SHP77 (cell line): ENCODE data around the gene GPN2.

ENCODE experiments used
- DNase-seq, 2 experiments: peaks; one replicate each; lab custom pipeline; 2025; lab: John Stamatoyannopoulos, UW

Gene GPN2

GRCh38 chr1:26889551-26890466, at the start of gene GPN2:
GPN2 (minus strand) TSS chr1:26890283; CDS start chr1:26890096, 187 bp downstream.
- DNase-seq = peak; percentile 62 to 82

- DNase-seq = no peak
These were observed 48.6 kb upstream of the GPN2 start for GRCh38 chr1:26938659-26939025.

- DNase-seq = no peak
These were observed 48.0 kb upstream of the GPN2 start for GRCh38 chr1:26938004-26938658.

GRCh38 chr1:26936823-26937222, 46.7 kb upstream of the GPN2 start:
- DNase-seq = no peak

DNA sequence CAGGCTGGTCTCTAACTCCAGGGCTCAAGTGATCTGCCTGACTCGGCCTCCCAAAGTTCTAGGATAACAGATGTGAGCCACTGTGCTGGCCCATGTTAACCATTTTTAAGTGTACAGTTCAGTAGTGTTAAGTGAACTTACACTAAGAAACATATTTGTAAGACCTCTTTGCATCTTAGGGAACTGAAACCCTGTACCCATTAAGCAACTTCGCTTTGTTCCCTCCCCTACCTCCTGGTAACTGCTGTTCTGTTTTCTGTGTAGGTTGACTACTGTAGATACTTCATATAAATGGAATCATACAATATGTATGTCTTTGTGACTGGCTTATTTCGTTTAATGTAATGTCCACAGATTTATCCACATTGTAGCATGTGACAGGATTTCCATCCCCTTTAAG, 42.4 kb upstream of the GPN2 start:
- DNase-seq = no peak

- DNase-seq = no peak
These were observed 33.6 kb upstream of the GPN2 start for GRCh38 chr1:26923711-26924110.

DNA sequence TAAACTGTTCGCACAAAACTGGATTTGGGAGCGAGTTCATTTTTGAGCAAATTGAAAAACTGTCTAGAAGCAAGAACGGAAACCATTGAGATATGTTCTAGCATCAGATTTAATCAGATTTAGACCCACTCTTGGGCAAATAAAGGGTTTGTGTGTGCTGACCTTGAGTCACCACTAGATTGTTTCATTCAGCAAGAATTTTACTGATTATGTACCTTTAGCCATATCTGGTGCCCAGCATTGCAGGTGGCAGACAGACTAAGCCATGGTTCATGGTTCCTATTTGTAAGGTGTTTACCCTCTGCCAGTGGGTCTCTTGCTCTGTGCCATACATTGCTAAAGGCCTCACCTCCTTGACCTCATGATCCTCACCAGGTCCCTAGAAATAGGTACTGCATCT, 32.8 kb upstream of the GPN2 start:
- DNase-seq = no peak

GRCh38 chr1:26922431-26922729, 32.3 kb upstream of the GPN2 start:
- no peak for DNase-seq

DNA sequence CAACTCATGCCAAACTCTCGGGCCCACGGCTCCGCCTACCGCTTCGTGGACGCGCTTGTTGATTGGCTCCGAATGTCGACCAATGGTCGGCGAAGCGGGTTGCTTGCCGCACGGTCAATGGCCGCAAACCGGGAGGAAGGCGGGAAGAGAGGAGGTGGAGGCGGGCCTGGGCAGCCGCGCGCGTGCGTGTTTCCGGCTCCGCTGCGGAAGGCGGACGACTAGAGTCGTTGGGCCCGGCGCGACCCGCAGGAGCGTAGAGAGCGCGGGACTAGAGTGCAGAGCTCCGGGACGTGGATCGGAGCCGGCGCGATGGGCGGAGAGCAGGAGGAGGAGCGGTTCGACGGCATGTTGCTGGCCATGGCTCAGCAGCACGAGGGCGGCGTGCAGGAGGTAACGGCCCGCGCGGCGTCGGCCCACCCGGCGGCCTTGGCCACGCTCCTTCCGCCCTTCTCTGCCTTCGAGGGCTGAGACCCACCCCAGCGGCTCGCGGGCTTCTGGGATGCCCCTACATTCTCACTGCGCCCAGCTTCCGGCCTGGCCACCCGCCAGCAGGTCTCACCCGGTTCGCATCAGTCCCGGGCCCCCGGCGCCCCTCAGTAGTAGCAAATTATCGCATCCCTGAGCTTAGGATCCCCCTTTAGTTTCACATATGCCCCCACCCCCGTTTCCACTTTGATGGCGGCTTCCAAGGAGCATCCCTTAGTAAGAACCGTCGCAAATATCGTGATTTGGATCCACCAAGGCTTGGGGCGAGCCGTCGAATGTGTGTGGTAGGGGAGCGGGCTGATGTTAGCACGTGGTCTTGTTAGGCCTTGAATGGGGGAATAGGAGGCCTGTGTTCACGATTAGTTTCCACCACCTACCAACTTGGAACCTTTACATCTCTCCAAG, 31.7 kb upstream of the GPN2 start, which contains the start of gene NUDC:
TSS of gene NUDC (plus strand) at position 204 of the 891 bp plus-strand sequence. CDS start at position 310, 106 bp downstream.
- peak; percentile 97 for DNase-seq

DNA sequence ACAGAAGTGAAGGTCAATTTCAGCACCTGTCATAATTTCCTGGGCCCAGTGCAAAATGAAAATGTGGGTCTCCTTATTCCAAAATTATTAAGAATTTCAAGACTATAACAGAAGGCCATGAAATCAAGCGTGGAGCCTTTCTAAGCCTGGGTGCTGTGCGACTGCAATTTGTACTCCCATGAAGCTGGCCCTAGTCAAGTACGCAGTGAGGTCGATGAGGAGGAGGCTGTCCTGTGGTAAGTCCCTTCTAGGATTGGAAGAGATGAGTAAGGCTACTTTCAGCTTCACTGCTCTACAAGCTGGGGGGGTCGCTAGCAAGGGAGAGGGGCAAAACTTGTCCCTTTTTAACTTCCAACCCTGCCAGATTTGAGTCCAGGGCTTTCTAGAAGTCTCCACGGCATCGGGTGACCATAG, 31.1 kb upstream of the GPN2 start:
- DNase-seq = peak in 1 of 2 experiments; percentile 70

DNA sequence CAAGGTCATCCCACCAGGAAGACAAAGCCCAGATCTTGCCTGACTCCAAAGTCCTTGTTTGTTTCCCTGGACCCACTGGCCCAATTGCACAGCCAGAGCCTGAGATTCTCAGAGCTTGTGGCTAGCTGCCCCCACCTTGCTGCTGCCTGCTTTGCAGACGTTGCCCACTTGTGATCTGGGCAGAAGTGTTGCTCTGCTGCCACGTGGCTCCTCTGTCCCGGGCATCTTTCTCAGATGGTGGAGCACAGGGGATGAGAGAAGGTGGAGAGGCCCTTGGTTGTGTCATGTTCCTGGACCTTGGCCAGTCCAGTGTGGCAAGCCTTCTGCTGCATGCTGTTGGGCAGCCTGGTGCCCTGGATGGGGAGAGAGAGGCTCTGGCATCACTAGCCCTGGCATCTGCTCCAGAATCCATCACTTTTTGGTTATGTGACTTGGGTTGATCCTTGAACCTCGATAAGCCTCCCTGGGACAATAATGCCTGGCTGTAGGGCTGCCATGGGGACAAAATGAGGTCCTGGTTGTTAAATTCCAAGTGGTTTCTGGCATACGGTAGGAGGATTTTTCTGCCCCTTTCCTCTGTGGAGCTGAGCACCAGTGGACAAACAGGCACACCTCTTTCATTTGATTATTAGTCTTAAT, 25.2 kb upstream of the GPN2 start:
- DNase-seq = peak in 1 of 2 experiments; percentile 46

- DNase-seq = peak; percentile 93 to 96
These were observed 23.9 kb upstream of the GPN2 start, which contains the start of gene NR0B2 for GRCh38 chr1:26913754-26914619. NR0B2 (minus strand) TSS chr1:26913975; CDS start chr1:26913940, 35 bp downstream.

DNA sequence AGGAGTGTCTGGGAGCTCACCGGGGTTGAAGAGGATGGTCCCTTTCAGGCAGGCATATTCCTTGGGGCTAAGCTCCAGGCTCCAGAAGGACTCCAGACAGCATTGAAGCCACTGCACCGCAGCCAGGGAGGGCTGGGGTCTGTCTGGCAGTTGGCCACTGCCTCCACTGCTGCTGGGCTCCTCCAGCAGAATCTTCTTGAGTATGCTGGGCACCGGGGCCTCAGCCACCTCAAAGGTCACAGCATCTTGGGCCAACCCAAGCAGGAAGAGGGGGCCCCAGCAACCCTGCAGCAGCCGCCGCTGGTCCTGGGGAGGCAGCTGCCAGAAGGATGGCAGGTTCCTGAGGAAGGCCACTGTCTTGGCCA, 23.3 kb upstream of the GPN2 start:
- no peak for DNase-seq

DNA sequence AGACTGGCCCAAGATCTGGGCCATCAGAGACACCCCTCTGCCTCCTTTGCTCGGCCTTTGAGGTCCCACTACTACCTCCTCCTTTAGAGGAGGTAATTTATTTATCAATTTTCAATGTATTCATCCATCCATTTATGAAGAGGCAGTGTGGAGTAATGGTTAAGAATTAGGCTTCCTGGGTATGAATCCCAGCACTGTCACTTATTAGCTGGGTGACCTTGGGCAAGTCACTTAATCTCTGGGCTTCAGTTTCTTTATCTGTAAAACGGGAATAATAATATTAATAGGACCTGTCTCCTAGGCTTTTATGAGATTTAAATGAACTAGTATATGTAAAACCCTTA, 22.0 kb upstream of the GPN2 start:
- no peak for DNase-seq

DNA sequence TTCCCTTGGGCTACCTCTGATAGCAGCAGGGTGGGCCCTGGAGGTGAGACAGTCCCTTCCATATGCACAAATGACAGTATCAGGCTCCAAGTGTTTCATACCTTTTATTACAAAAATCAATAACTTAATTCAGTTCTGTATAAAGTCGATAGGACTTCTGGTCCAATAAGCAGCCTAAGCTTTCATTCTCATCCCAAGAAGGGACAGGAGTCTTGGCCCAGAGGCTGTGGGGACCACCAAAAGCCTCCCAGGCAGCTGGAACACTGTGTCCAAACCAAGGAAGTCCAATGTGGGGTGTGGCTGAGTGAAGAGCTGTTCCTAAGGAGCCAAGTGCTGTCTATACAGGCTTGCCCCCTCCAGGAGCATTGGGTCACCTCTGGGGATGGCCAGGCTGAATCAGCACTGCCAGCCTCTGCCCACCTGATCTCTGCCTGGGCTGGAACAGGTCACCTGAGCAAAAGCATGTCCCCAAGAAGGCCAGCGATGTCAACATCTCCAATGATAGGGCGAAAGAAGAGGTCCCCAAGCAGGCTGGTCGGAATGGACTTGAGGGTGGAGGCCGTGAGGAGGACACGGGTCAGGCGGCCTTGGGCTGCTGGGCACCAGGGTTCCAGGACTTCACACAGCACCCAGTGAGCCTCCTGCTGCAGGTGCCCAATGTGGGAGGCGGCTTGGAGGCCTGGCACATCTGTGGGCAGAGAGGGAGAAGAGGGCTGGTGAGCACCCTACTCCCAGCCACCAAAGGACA, 21.5 kb upstream of the GPN2 start:
- DNase-seq = no peak

GRCh38 chr1:26910343-26911160, 20.5 kb upstream of the GPN2 start:
- DNase-seq = no peak

- DNase-seq = no peak
These were observed 19.9 kb upstream of the GPN2 start for GRCh38 chr1:26909951-26910342.

GRCh38 chr1:26907071-26907917, 17.2 kb upstream of the GPN2 start:
- no peak for DNase-seq
